IMR-90 (cell line): Measurements from ENCODE around the gene PVALEF. TPM values are rescaled to one million over a fixed set of nuclear protein-coding genes. Genes with fewer than 3 reads are reported as not detected.

ENCODE experiments used
- ATAC-seq: fragments of 200-7000 bp; cut with Tn5 transposase; 2 replicates; pipeline ENCODE4 v1.9.1; 2020; ENCODE audit warnings: low read depth, mild to moderate bottlenecking, moderate library complexity
- BruUV-seq: library from RNA; stranded (reverse); fragments of 400-500 nt; replicated peaks from 2 replicates; lab custom pipeline; 2021; lab: Mats Ljungman, UMichigan
- CTCF ChIA-PET: fragments of 300-600 bp; formaldehyde crosslinking; extraction: SDS; loops from one replicate; lab custom pipeline; 2021; ENCODE audit warnings: antibody characterized with exemption; lab: Yijun Ruan, JAX
- POLR2A ChIA-PET: fragments of 300-600 bp; sonication (Branson Sonifier 250); formaldehyde crosslinking; loops from one replicate; lab custom pipeline; 2022; ENCODE audit warnings: antibody characterized with exemption; ENCODE audit not compliant: unreplicated experiment; lab: Charles Lee
- DNase-seq: peaks from one replicate; pipeline ENCODE4 v3.0.0; 2013
- H2AFZ ChIP-seq: replicated peaks from 2 replicates; pipeline ENCODE3; 2013; ENCODE audit warnings: low read length, mild to moderate bottlenecking; ENCODE audit not compliant: poor library complexity
- H2AK5ac ChIP-seq: 2 replicates; pipeline ENCODE4 v1.6.1; 2013; ENCODE audit warnings: low read depth, low read length, inconsistent platforms
- H2AK9ac ChIP-seq: replicated peaks from 2 replicates; pipeline ENCODE3; 2013; ENCODE audit warnings: mild to moderate bottlenecking, low read depth, low read length, moderate library complexity; ENCODE audit not compliant: poor library complexity
- H2BK120ac ChIP-seq: 2 replicates; pipeline ENCODE4 v1.6.1; 2013; ENCODE audit warnings: low read depth, low read length, inconsistent platforms
- H2BK15ac ChIP-seq: 3 replicates; pipeline ENCODE4 v1.6.1; 2013; ENCODE audit warnings: low read depth, low read length, inconsistent platforms
- H2BK20ac ChIP-seq: 2 replicates; pipeline ENCODE4 v1.6.1; 2013; ENCODE audit warnings: low read depth, mild to moderate bottlenecking, inconsistent platforms, low read length, moderate library complexity
- H2BK5ac ChIP-seq: 2 replicates; pipeline ENCODE4 v1.6.1; 2013; ENCODE audit warnings: mild to moderate bottlenecking, low read depth, low read length, inconsistent platforms; ENCODE audit not compliant: poor library complexity, severe bottlenecking
- H3K14ac ChIP-seq: replicated peaks from 2 replicates; pipeline ENCODE4 v1.6.1; 2013; ENCODE audit warnings: low read depth, low read length, inconsistent platforms
- H3K18ac ChIP-seq: 2 replicates; pipeline ENCODE4 v1.6.1; 2013; ENCODE audit warnings: low read depth, low read length, control low read depth
- H3K23ac ChIP-seq: 2 replicates; pipeline ENCODE4 v1.6.1; 2013; ENCODE audit warnings: low read depth, low read length, inconsistent platforms
- H3K27ac ChIP-seq: 2 replicates; pipeline ENCODE4 v1.5.1; 2013; ENCODE audit warnings: mild to moderate bottlenecking, control low read depth, low read length; ENCODE audit not compliant: insufficient read depth
- H3K27me3 ChIP-seq: 2 replicates; pipeline ENCODE4 v1.6.1; 2013; ENCODE audit warnings: low read length; ENCODE audit not compliant: control insufficient read depth, insufficient read depth
- H3K36me3 ChIP-seq: 2 replicates; pipeline ENCODE4 v1.6.1; 2013; ENCODE audit warnings: low read length, mixed read lengths; ENCODE audit not compliant: control insufficient read depth, insufficient read depth
- H3K4ac ChIP-seq: 2 replicates; pipeline ENCODE4 v1.6.1; 2013; ENCODE audit warnings: low read depth, low read length, inconsistent platforms
- H3K4me1 ChIP-seq: 2 replicates; pipeline ENCODE4 v1.6.1; 2013; ENCODE audit warnings: low read length, mixed read lengths; ENCODE audit not compliant: control insufficient read depth, insufficient read depth
- H3K4me2 ChIP-seq: 2 replicates; pipeline ENCODE4 v1.6.1; 2013; ENCODE audit warnings: low read depth, mild to moderate bottlenecking, control low read depth, low read length, moderate library complexity
- H3K4me3 ChIP-seq: 2 replicates; pipeline ENCODE4 v1.5.1; 2013; ENCODE audit warnings: low read depth, mild to moderate bottlenecking, control low read depth, low read length, moderate library complexity; ENCODE audit not compliant: insufficient read depth
- H3K56ac ChIP-seq: 2 replicates; pipeline ENCODE4 v1.6.1; 2013; ENCODE audit warnings: low read length, inconsistent platforms; ENCODE audit not compliant: insufficient read depth; ENCODE audit errors: extremely low read depth
- H3K79me1 ChIP-seq, 2 experiments: 2 replicates each; pipeline ENCODE4 v1.6.1; 2013; ENCODE audit warnings: low read length in 2 of 2, inconsistent platforms in 1 of 2, low read depth in 1 of 2
- H3K9ac ChIP-seq: 2 replicates; pipeline ENCODE4 v1.6.1; 2013; ENCODE audit warnings: low read depth, low read length, control low read depth
- H3K9me1 ChIP-seq: 2 replicates; pipeline ENCODE4 v1.6.1; 2013; ENCODE audit warnings: low read length, inconsistent platforms; ENCODE audit not compliant: insufficient read depth
- H3K9me3 ChIP-seq: 2 replicates; pipeline ENCODE4 v1.6.1; 2013; ENCODE audit warnings: low read length; ENCODE audit not compliant: control insufficient read depth, insufficient read depth
- H4K20me1 ChIP-seq: 2 replicates; pipeline ENCODE4 v1.6.1; 2013; ENCODE audit warnings: low read length, inconsistent platforms; ENCODE audit not compliant: insufficient read depth
- H4K5ac ChIP-seq: 2 replicates; pipeline ENCODE4 v1.6.1; 2013; ENCODE audit warnings: mild to moderate bottlenecking, low read depth, low read length, control low read depth
- H4K8ac ChIP-seq, 2 experiments: 2 replicates each; pipeline ENCODE4 v1.6.1; 2013; ENCODE audit warnings: low read depth in 2 of 2, low read length in 2 of 2, control low read depth in 1 of 2, inconsistent platforms in 1 of 2
- H4K91ac ChIP-seq: 2 replicates; pipeline ENCODE4 v1.6.1; 2013; ENCODE audit warnings: low read depth, low read length, inconsistent platforms; ENCODE audit not compliant: insufficient read depth
- BHLHE40 ChIP-seq: fragments of 150-350 bp; IDR thresholded peaks from 2 replicates; pipeline ENCODE4 v1.6.1; 2016; ENCODE audit warnings: mild to moderate bottlenecking, low read depth, low read length
- CEBPB ChIP-seq: IDR thresholded peaks from 2 replicates; pipeline ENCODE4 v1.6.1; 2012; ENCODE audit warnings: low read depth, low read length, improper control_type of control experiment
- CHD1 ChIP-seq: IDR thresholded peaks from 2 replicates; pipeline ENCODE4 v1.6.1; 2012; ENCODE audit warnings: low read depth, low read length, improper control_type of control experiment
- CTCF ChIP-seq: conservative IDR thresholded peaks from 2 replicates; pipeline ENCODE4 v1.5.1; 2012; ENCODE audit warnings: mild to moderate bottlenecking, low read depth, low read length, improper control_type of control experiment
- ELK1 ChIP-seq: fragments of 150-350 bp; IDR thresholded peaks from 2 replicates; pipeline ENCODE4 v1.6.1; 2016; ENCODE audit warnings: low read depth, mild to moderate bottlenecking, low read length, moderate library complexity, borderline replicate concordance
- FOS ChIP-seq: fragments of 150-350 bp; IDR thresholded peaks from 2 replicates; pipeline ENCODE4 v1.6.1; 2016; ENCODE audit warnings: low read depth, low read length
- MAFK ChIP-seq: IDR thresholded peaks from 2 replicates; pipeline ENCODE4 v1.6.1; 2012; ENCODE audit warnings: low read depth, low read length, improper control_type of control experiment
- MAZ ChIP-seq: IDR thresholded peaks from 2 replicates; pipeline ENCODE4 v1.6.1; 2012; ENCODE audit warnings: low read depth, mild to moderate bottlenecking, low read length, improper control_type of control experiment, moderate library complexity, borderline replicate concordance
- MXI1 ChIP-seq: IDR thresholded peaks from 2 replicates; pipeline ENCODE4 v1.6.1; 2012; ENCODE audit warnings: low read depth, mild to moderate bottlenecking, low read length, moderate library complexity, borderline replicate concordance
- NFE2L2 ChIP-seq: fragments of 150-350 bp; IDR thresholded peaks from 2 replicates; pipeline ENCODE4 v1.6.1; 2016; ENCODE audit warnings: low read depth, mild to moderate bottlenecking, low read length
- POLR2A ChIP-seq: IDR thresholded peaks from 2 replicates; pipeline ENCODE4 v1.6.1; 2012; ENCODE audit warnings: mild to moderate bottlenecking, low read depth, low read length
- RAD21 ChIP-seq: IDR thresholded peaks from 2 replicates; pipeline ENCODE4 v1.6.1; 2012; ENCODE audit warnings: low read length, improper control_type of control experiment
- RCOR1 ChIP-seq: IDR thresholded peaks from 2 replicates; pipeline ENCODE4 v1.6.1; 2012; ENCODE audit warnings: mild to moderate bottlenecking, low read length, improper control_type of control experiment; ENCODE audit not compliant: insufficient replicate concordance
- RFX5 ChIP-seq: IDR thresholded peaks from 2 replicates; pipeline ENCODE4 v1.8.0; 2012; ENCODE audit warnings: low read depth, mild to moderate bottlenecking, low read length, moderate library complexity
- SMC3 ChIP-seq: fragments of 150-350 bp; IDR thresholded peaks from 2 replicates; pipeline ENCODE4 v1.6.1; 2016; ENCODE audit warnings: low read depth, mild to moderate bottlenecking, antibody characterized with exemption, low read length, moderate library complexity
- USF2 ChIP-seq: fragments of 150-350 bp; IDR thresholded peaks from 2 replicates; pipeline ENCODE4 v1.6.1; 2017; ENCODE audit warnings: mild to moderate bottlenecking, antibody characterized with exemption, low read length, low read depth
- WGBS, 2 experiments: methylation state at CpG; one replicate each; pipeline versions ENCODE4 v1.1.5 to v1.1.7; 2013; ENCODE audit warnings: missing lambda C conversion rate in 2 of 2; ENCODE audit not compliant: insufficient read length in 1 of 2; ENCODE audit errors: extremely low coverage in 2 of 2; 5-methylcytosine and 5-hydroxymethylcytosine counted together
- dilution Hi-C: fragments of 300-500 bp; cut with HindIII; formaldehyde crosslinking; loops from one replicate; pipeline ENCODE4 v1.14.3; 2018; ENCODE audit warnings: low sequenced_read_pairs; ENCODE audit not compliant: unreplicated experiment
- in situ Hi-C: fragments of 300-500 bp; cut with MboI; formaldehyde crosslinking; loops from 3 replicates; pipeline ENCODE4 v1.14.3; 2019; ENCODE audit warnings: low sequenced_read_pairs, inconsistent platforms, mixed read lengths
- intact Hi-C: fragments of 100-400 bp; cut with micrococcal nuclease; formaldehyde crosslinking; loops from 2 replicates; pipeline ENCODE4 v1.10.0; 2022
- polyA plus RNA-seq, 3 experiments: library from polyadenylated mRNA; depleted of rRNA; stranded (reverse); fragments of >200 nt; gene quantifications; 2 replicates each; pipeline ENCODE4 v1.2.3, GENCODE V29; 2012; ENCODE audit warnings: low replicate concordance in 1 of 3
- total RNA-seq: library from RNA; depleted of rRNA; stranded (reverse); fragments of >200 nt; gene quantifications from 2 replicates; pipeline ENCODE4 v1.2.3, GENCODE V29; 2012

PVALEF gene
- total and polyA plus RNA-seq, 2 of the 4 experiments (the other 2 are of a cell fraction) = not detected

GRCh38 chr17:81129289-81129688, 36.0 kb upstream of the PVALEF start:
- H3K27ac ChIP-seq = no peak overlapping the region
- TF ChIP-seq POLR2A (no peak), CTCF (no peak), NFE2L2 (no peak), MAFK (no peak), RAD21 (no peak), SMC3 (no peak), CHD1 (no peak), MAZ (no peak), USF2 (no peak), RFX5 (no peak), ELK1 (no peak), BHLHE40 (no peak), CEBPB (no peak), MXI1 (no peak), FOS (no peak), RCOR1 (no peak)
- H2BK5ac ChIP-seq = no peak overlapping the region
- no peak overlapping the region for H3K4me2 ChIP-seq
- H4K8ac ChIP-seq = no peak overlapping the region
- H3K79me1 ChIP-seq = no peaks in the 10 kb centered on the region
- intact Hi-C loops = no loop called here
- no peak overlapping the region for H3K23ac ChIP-seq
- H4K5ac ChIP-seq = no peak overlapping the region
- no peak overlapping the region for H3K4ac ChIP-seq
- WGBS, 2 experiments = no CpG with 5 or more reads among the region's 11 CpGs
- no peak overlapping the region for H2BK15ac ChIP-seq
- H2BK120ac ChIP-seq = no peak overlapping the region
- H3K18ac ChIP-seq = no peak overlapping the region
- H2AK5ac ChIP-seq = no peak overlapping the region
- no peak for ATAC-seq
- dilution Hi-C loops = no loop called here
- H4K20me1 ChIP-seq = no peaks in the 10 kb centered on the region
- no peak overlapping the region for H4K91ac ChIP-seq
- no peak overlapping the region for H3K14ac ChIP-seq
- H3K9me3 ChIP-seq = no peaks in the 10 kb centered on the region
- POLR2A ChIA-PET = no interaction called here
- H3K9ac ChIP-seq = no peak overlapping the region
- no peaks in the 10 kb centered on the region for H3K36me3 ChIP-seq
- H2AK9ac ChIP-seq = no peak overlapping the region
- H3K56ac ChIP-seq = no peak overlapping the region
- H3K27me3 ChIP-seq = peaks cover 22% of the 10 kb centered on the region
- CTCF ChIA-PET = no interaction called here
- in situ Hi-C loops = no loop called here
- H2AFZ ChIP-seq = no peak overlapping the region
- BruUV-seq = no TSS peak
- no peak for DNase-seq
- H3K4me3 ChIP-seq = no peak overlapping the region
- no peak overlapping the region for H2BK20ac ChIP-seq
- H3K4me1 ChIP-seq = no peaks in the 10 kb centered on the region
- no peaks in the 10 kb centered on the region for H3K9me1 ChIP-seq
